ENCODE results near the gene CRB3.
A peak's percentile ranks its signal among the peaks of the same experiment; 100 is the strongest.

CRB3 gene

GRCh38 chr19:6421075-6422014, 42.7 kb upstream of the CRB3 start:
- H3K9ac ChIP-seq (ENCODE audit: low read length): no peak overlapping the region
- H3K4me2 ChIP-seq (ENCODE audit: low read depth, low read length): no peak overlapping the region
- no peak for DNase-seq
- H3K79me2 ChIP-seq (ENCODE audit: low read length): peaks cover 71% of the 10 kb centered on the region
- peaks cover 47% of the 10 kb centered on the region for H4K20me1 ChIP-seq (ENCODE audit: insufficient read depth, low read length)
- no peak overlapping the region for H3K4me3 ChIP-seq (ENCODE audit: low read length)
- H2AFZ ChIP-seq (ENCODE audit: low read length): no peak overlapping the region
- H3K36me3 ChIP-seq (replicated peaks; ENCODE audit: insufficient read depth, low read length): peaks cover 42% of the 10 kb centered on the region
- H3K9me2 ChIP-seq (replicated peaks; ENCODE audit: insufficient read depth, low read length): no peaks in the 10 kb centered on the region
- peaks cover 10% of the 10 kb centered on the region for H3K4me1 ChIP-seq (ENCODE audit: low read length)
- no peak overlapping the region for H3K27ac ChIP-seq (ENCODE audit: low read length)
- H3F3A ChIP-seq (ENCODE audit: insufficient read depth, low read length): no peaks in the 10 kb centered on the region
- no peaks in the 10 kb centered on the region for H3K9me3 ChIP-seq (replicated peaks; ENCODE audit: insufficient read depth, low read length)
- no peaks in the 10 kb centered on the region for H3K27me3 ChIP-seq (replicated peaks; ENCODE audit: insufficient read depth, low read length)
- TF ChIP-seq CTCF (IDR thresholded peaks at IDR 0.05; ENCODE audit: low read length) (no peak), EZH2phosphoT487 (IDR thresholded peaks at IDR 0.05; ENCODE audit: low read length) (no peak), EZH2 (optimal IDR thresholded peaks at IDR 0.05; ENCODE audit: low read depth, low read length) (no peak)

DNA sequence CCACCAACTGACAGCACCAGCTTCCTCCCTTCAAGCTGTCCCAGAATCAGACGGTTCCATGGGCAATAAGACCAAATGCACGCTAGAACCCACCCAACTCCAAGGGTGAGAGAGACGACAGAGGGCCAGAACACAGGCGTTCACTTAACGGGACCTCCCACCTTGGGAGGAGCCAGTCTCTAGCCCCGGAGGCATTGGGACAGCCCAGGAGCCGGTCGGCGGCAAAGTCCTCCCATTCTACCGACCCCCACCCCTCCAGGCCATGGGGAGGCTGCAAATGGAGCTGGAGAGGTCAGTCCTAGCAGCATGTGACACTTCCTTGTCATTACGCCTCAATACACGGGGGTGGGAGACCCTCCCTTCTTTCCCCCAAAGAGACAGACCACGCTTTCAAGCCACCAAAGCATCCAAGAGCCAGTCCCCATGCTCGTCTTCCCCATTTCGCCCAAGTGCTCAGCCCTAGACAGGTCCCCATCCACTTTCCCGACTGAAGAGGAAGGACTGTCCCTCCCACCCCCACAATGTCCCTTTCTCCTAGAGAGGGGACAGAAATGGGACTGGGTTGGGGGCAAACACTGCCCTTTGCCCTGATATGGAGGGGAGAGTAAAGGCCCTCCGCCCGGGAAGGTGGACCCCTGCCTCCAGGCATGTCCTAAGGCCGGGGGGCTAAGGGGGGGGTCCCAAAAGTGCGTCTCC, 40.4 kb upstream of the CRB3 start:
- H3F3A ChIP-seq (ENCODE audit: insufficient read depth, low read length): no peaks in the 10 kb centered on the region
- peak overlapping the region; percentile 89 for H3K4me2 ChIP-seq (ENCODE audit: low read depth, low read length)
- H3K4me3 ChIP-seq (ENCODE audit: low read length): peak overlapping the region; percentile 94
- H3K9me2 ChIP-seq (replicated peaks; ENCODE audit: insufficient read depth, low read length): no peaks in the 10 kb centered on the region
- H3K4me1 ChIP-seq (ENCODE audit: low read length): peaks cover 10% of the 10 kb centered on the region
- H2AFZ ChIP-seq (ENCODE audit: low read length): no peak overlapping the region
- H3K9ac ChIP-seq (ENCODE audit: low read length): peak overlapping the region; percentile 89
- H3K79me2 ChIP-seq (ENCODE audit: low read length): peaks cover 55% of the 10 kb centered on the region
- H3K36me3 ChIP-seq (replicated peaks; ENCODE audit: insufficient read depth, low read length): peaks cover 25% of the 10 kb centered on the region
- peak; percentile 55 for DNase-seq
- TF ChIP-seq EZH2 (optimal IDR thresholded peaks at IDR 0.05; ENCODE audit: low read depth, low read length): no peak
- TF ChIP-seq EZH2phosphoT487 (IDR thresholded peaks at IDR 0.05; ENCODE audit: low read length): no peak
- TF ChIP-seq CTCF (IDR thresholded peaks at IDR 0.05; ENCODE audit: low read length): no peak
- H3K27ac ChIP-seq (ENCODE audit: low read length): no peak overlapping the region; the same call in 1 of the 2 replicates
- H3K9me3 ChIP-seq (replicated peaks; ENCODE audit: insufficient read depth, low read length): no peaks in the 10 kb centered on the region
- no peaks in the 10 kb centered on the region for H3K27me3 ChIP-seq (replicated peaks; ENCODE audit: insufficient read depth, low read length)
- H4K20me1 ChIP-seq (ENCODE audit: insufficient read depth, low read length): peaks cover 42% of the 10 kb centered on the region

DNA sequence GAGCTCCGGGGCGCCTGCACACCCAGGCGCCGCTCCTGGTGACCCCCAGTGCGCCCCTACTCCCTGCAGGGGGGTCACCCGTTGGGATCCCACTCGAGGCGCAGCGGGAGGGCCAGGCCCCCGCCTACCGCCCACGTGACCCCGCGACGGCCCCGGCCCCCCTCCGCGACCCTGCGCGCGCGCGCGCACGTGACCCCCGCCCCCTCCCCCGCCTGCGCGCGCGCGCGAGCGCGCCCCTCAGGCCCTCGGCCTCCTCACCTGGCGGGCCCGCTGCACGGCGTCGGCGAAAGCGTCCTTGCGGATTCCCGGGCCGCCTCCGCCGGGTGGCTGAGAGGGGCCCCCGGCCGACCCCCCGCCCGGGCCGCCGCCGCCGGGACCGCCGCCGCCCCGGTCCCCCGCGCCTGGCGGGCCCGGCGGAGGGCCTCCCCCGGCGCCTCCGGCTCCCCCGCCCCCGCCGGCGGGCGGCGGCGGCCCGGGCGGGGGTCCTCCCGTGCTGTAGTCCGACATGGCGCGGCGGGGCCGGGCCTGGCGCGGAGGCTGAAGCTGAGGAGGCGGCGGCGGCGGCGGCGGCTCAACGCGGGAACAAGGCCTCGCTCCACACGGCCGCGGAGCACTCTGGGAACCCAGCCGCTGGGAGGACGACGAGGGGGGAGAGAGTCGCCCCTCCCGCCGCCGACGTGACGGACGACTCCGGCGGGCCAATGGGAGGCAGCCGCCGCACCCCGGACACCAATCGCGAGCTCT, 39.7 kb upstream of the CRB3 start, which contains the start of gene KHSRP:
TSS of gene KHSRP (minus strand) at position 617 of the 744 bp plus-strand sequence. CDS start at position 507, 110 bp downstream.
- H3F3A ChIP-seq (ENCODE audit: insufficient read depth, low read length): no peaks in the 10 kb centered on the region
- peaks cover 10% of the 10 kb centered on the region for H3K4me1 ChIP-seq (ENCODE audit: low read length)
- peaks cover 42% of the 10 kb centered on the region for H4K20me1 ChIP-seq (ENCODE audit: insufficient read depth, low read length)
- peak; percentile 13 for DNase-seq
- H2AFZ ChIP-seq (ENCODE audit: low read length): peak within 1 kb of the TSS; percentile 73
- peak within 1 kb of the TSS; percentile 89 for H3K4me2 ChIP-seq (ENCODE audit: low read depth, low read length)
- TF ChIP-seq CTCF (IDR thresholded peaks at IDR 0.05; ENCODE audit: low read length): no peak
- peak within 1 kb of the TSS; percentile 89 for H3K9ac ChIP-seq (ENCODE audit: low read length)
- H3K4me3 ChIP-seq (ENCODE audit: low read length): peak within 1 kb of the TSS; percentile 94
- H3K27me3 ChIP-seq (replicated peaks; ENCODE audit: insufficient read depth, low read length): no peaks in the 10 kb centered on the region
- H3K9me3 ChIP-seq (replicated peaks; ENCODE audit: insufficient read depth, low read length): no peaks in the 10 kb centered on the region
- H3K79me2 ChIP-seq (ENCODE audit: low read length): peaks cover 48% of the 10 kb centered on the region
- H3K27ac ChIP-seq (ENCODE audit: low read length): peak within 1 kb of the TSS; percentile 14; the same call in 1 of the 2 replicates
- H3K9me2 ChIP-seq (replicated peaks; ENCODE audit: insufficient read depth, low read length): no peaks in the 10 kb centered on the region
- peaks cover 22% of the 10 kb centered on the region for H3K36me3 ChIP-seq (replicated peaks; ENCODE audit: insufficient read depth, low read length)

Data from MM.1S (cell line).